Mesenchymal stem cell (in vitro differentiated cells and primary cell): ENCODE results near the gene DFFB.
A peak's percentile ranks its signal among the peaks of the same experiment; 100 is the strongest.

ENCODE experiments used
- DNase-seq: peaks from one replicate; pipeline ENCODE4 v3.0.0-alpha.2; 2013
- H2AFZ ChIP-seq: one replicate; pipeline ENCODE4 v1.6.1; 2013; ENCODE audit warnings: low read depth, mild to moderate bottlenecking, control low read depth, inconsistent platforms, low read length, moderate library complexity
- H2AK5ac ChIP-seq: 2 replicates; pipeline ENCODE4 v1.6.1; 2013; ENCODE audit warnings: low read length, moderate library complexity, mild to moderate bottlenecking, inconsistent platforms; ENCODE audit not compliant: severe bottlenecking
- H2BK120ac ChIP-seq: one replicate; pipeline ENCODE4 v1.6.1; 2013; ENCODE audit warnings: low read depth, mild to moderate bottlenecking, inconsistent platforms, low read length, moderate library complexity
- H2BK12ac ChIP-seq, 2 experiments: one replicate each; pipeline ENCODE4 v1.6.1; 2013; ENCODE audit warnings: inconsistent platforms in 2 of 2, low read length in 2 of 2, mild to moderate bottlenecking in 2 of 2, moderate library complexity in 2 of 2, control low read depth in 1 of 2
- H2BK15ac ChIP-seq: one replicate; pipeline ENCODE4 v1.6.1; 2013; ENCODE audit warnings: mild to moderate bottlenecking, low read depth, inconsistent platforms; ENCODE audit not compliant: poor library complexity, severe bottlenecking
- H2BK5ac ChIP-seq: 2 replicates; pipeline ENCODE4 v1.6.1; 2013; ENCODE audit warnings: low read depth, mild to moderate bottlenecking, low read length, control low read depth, inconsistent platforms; ENCODE audit not compliant: poor library complexity, severe bottlenecking
- H3K14ac ChIP-seq, 2 experiments: one replicate each; pipeline ENCODE4 v1.6.1; 2013; ENCODE audit warnings: inconsistent platforms in 2 of 2, low read length in 2 of 2, control low read depth in 1 of 2, mild to moderate bottlenecking in 1 of 2, moderate library complexity in 1 of 2
- H3K18ac ChIP-seq, 2 experiments: one replicate each; pipeline ENCODE4 v1.6.1; 2013; ENCODE audit warnings: inconsistent platforms in 2 of 2, low read length in 2 of 2, control low read depth in 1 of 2, low read depth in 1 of 2, mild to moderate bottlenecking in 1 of 2
- H3K23ac ChIP-seq, 2 experiments: one replicate each; pipeline ENCODE4 v1.6.1; 2013; ENCODE audit warnings: inconsistent platforms in 2 of 2, low read length in 2 of 2, mild to moderate bottlenecking in 2 of 2, moderate library complexity in 2 of 2, control low read depth in 1 of 2
- H3K27ac ChIP-seq: 2 replicates; pipeline ENCODE4 v1.5.1; 2013; ENCODE audit warnings: mild to moderate bottlenecking, moderate library complexity, low read length, control low read depth, inconsistent platforms; ENCODE audit not compliant: poor library complexity, severe bottlenecking
- H3K27me3 ChIP-seq, 2 experiments: 2 replicates each; pipeline versions ENCODE4 v1.6.1 to v1.7.0; 2013; ENCODE audit warnings: low read length in 2 of 2, mild to moderate bottlenecking in 2 of 2, moderate library complexity in 2 of 2, control low read depth in 1 of 2, inconsistent platforms in 1 of 2; ENCODE audit not compliant: control insufficient read depth in 1 of 2, insufficient read depth in 1 of 2
- H3K36me3 ChIP-seq, 2 experiments: 2 replicates each; pipeline versions ENCODE4 v1.6.1 to v1.7.0; 2013; ENCODE audit warnings: low read length in 2 of 2, control low read depth in 1 of 2, inconsistent platforms in 1 of 2, low read depth in 1 of 2, mild to moderate bottlenecking in 1 of 2; ENCODE audit not compliant: insufficient read depth in 2 of 2, control insufficient read depth in 1 of 2
- H3K4ac ChIP-seq, 2 experiments: one replicate each; pipeline ENCODE4 v1.6.1; 2013; ENCODE audit warnings: inconsistent platforms in 2 of 2, low read length in 2 of 2, mild to moderate bottlenecking in 2 of 2, moderate library complexity in 2 of 2, control low read depth in 1 of 2, low read depth in 1 of 2
- H3K4me1 ChIP-seq: 2 replicates; pipeline ENCODE4 v1.6.1; 2013; ENCODE audit warnings: low read depth, low read length, control low read depth; ENCODE audit not compliant: control insufficient read depth, insufficient read depth
- H3K4me2 ChIP-seq: 2 replicates; pipeline ENCODE4 v1.6.1; 2013; ENCODE audit warnings: low read length, mild to moderate bottlenecking, inconsistent platforms; ENCODE audit not compliant: poor library complexity, severe bottlenecking
- H3K4me3 ChIP-seq, 2 experiments: 2 replicates each; pipeline versions ENCODE4 v1.5.1 to v1.7.0; 2013; ENCODE audit warnings: low read length in 2 of 2, mild to moderate bottlenecking in 2 of 2, control low read depth in 1 of 2, low read depth in 1 of 2; ENCODE audit not compliant: insufficient read depth in 1 of 2
- H3K79me1 ChIP-seq: replicated peaks from 2 replicates; pipeline ENCODE4 v1.6.1; 2013; ENCODE audit warnings: mild to moderate bottlenecking, control low read depth, low read length, inconsistent platforms; ENCODE audit not compliant: poor library complexity, severe bottlenecking
- H3K9ac ChIP-seq: 2 replicates; pipeline ENCODE4 v1.7.0; 2013; ENCODE audit warnings: mild to moderate bottlenecking, low read length, moderate library complexity
- H3K9me3 ChIP-seq: 2 replicates; pipeline ENCODE4 v1.7.0; 2013; ENCODE audit warnings: mild to moderate bottlenecking, low read length; ENCODE audit not compliant: control insufficient read depth
- H4K8ac ChIP-seq: one replicate; pipeline ENCODE4 v1.6.1; 2013; ENCODE audit warnings: inconsistent platforms, mild to moderate bottlenecking, low read length, moderate library complexity
- H4K91ac ChIP-seq: one replicate; pipeline ENCODE4 v1.6.1; 2013; ENCODE audit warnings: mild to moderate bottlenecking, low read length, inconsistent platforms
- WGBS: methylation state at CpG from one replicate; pipeline ENCODE4 v1.1.7; 2013; ENCODE audit warnings: mixed read lengths; 5-methylcytosine and 5-hydroxymethylcytosine counted together

Gene DFFB

GRCh38 chr1:3822421-3822820, 34.9 kb upstream of the DFFB start:
- DNase-seq: no peak
- H3K9ac ChIP-seq: no peak overlapping the region
- no peak overlapping the region for H4K8ac ChIP-seq
- H2BK12ac ChIP-seq: no peak overlapping the region
- H3K9me3 ChIP-seq: no peaks in the 10 kb centered on the region
- H2AK5ac ChIP-seq: no peak overlapping the region
- no peaks in the 10 kb centered on the region for H3K27me3 ChIP-seq
- no peak overlapping the region for H2BK5ac ChIP-seq
- H3K14ac ChIP-seq: no peak overlapping the region
- 92% methylated on average over 16 of the region's 16 CpGs for WGBS
- H2BK15ac ChIP-seq: no peak overlapping the region
- H4K91ac ChIP-seq: no peak overlapping the region
- H2AFZ ChIP-seq: no peak overlapping the region
- H3K4me3 ChIP-seq: no peak overlapping the region
- H3K27ac ChIP-seq: no peak overlapping the region
- H3K79me1 ChIP-seq: peaks cover 1% of the 10 kb centered on the region
- H3K4ac ChIP-seq: no peak overlapping the region
- H3K4me2 ChIP-seq: no peak overlapping the region
- H2BK120ac ChIP-seq: no peak overlapping the region
- H3K23ac ChIP-seq: no peak overlapping the region
- peaks cover 75 to 89% of the 10 kb centered on the region in 2 experiments for H3K36me3 ChIP-seq
- peaks cover 15% of the 10 kb centered on the region for H3K4me1 ChIP-seq
- H3K18ac ChIP-seq: no peak overlapping the region

DNA sequence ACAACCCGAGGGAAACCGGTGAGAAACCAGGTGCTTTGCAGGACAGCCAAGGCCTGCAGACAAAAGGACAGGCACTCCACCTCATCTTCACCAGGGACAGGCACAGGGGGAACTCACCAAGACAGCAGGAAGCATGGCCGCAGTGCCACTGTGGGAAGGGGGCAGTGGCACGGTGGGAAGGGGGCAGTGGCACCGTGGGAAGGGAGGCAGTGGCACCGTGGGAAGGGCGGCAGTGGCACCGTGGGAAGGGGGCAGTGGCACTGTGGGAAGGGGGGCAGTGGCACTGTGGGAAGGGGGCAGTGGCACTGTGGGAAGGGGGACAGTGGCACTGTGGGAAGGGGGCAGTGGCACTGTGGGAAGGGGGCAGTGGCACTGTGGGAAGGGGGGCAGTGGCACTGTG, 32.6 kb upstream of the DFFB start:
- no peak overlapping the region for H4K91ac ChIP-seq
- peaks cover 20% of the 10 kb centered on the region for H3K4me1 ChIP-seq
- H3K14ac ChIP-seq: no peak overlapping the region
- H3K4me3 ChIP-seq: no peak overlapping the region
- no peak overlapping the region for H3K27ac ChIP-seq
- no peak overlapping the region for H2BK12ac ChIP-seq
- H3K79me1 ChIP-seq: no peaks in the 10 kb centered on the region
- H3K18ac ChIP-seq: no peak overlapping the region
- peaks cover 77 to 94% of the 10 kb centered on the region in 2 experiments for H3K36me3 ChIP-seq
- no peak overlapping the region for H3K9ac ChIP-seq
- H3K23ac ChIP-seq: no peak overlapping the region
- H2BK5ac ChIP-seq: no peak overlapping the region
- H3K9me3 ChIP-seq: no peaks in the 10 kb centered on the region
- H2BK120ac ChIP-seq: no peak overlapping the region
- no peaks in the 10 kb centered on the region for H3K27me3 ChIP-seq
- no peak overlapping the region for H3K4me2 ChIP-seq
- no peak overlapping the region for H4K8ac ChIP-seq
- no peak overlapping the region for H2AK5ac ChIP-seq
- 92% methylated on average over 8 of the region's 8 CpGs for WGBS
- H3K4ac ChIP-seq: no peak overlapping the region
- H2AFZ ChIP-seq: no peak overlapping the region
- no peak for DNase-seq
- H2BK15ac ChIP-seq: no peak overlapping the region

- H2BK12ac ChIP-seq: no peak overlapping the region
- peaks cover 78 to 94% of the 10 kb centered on the region in 2 experiments for H3K36me3 ChIP-seq
- no peak overlapping the region for H3K27ac ChIP-seq
- no peak overlapping the region for H3K4ac ChIP-seq
- H3K9me3 ChIP-seq: no peaks in the 10 kb centered on the region
- H2AK5ac ChIP-seq: no peak overlapping the region
- no peak overlapping the region for H2AFZ ChIP-seq
- H3K4me1 ChIP-seq: peaks cover 17% of the 10 kb centered on the region
- no peak overlapping the region for H3K9ac ChIP-seq
- H3K14ac ChIP-seq: no peak overlapping the region
- H4K8ac ChIP-seq: no peak overlapping the region
- no peak overlapping the region for H4K91ac ChIP-seq
- no peak overlapping the region for H2BK120ac ChIP-seq
- no peak overlapping the region for H3K18ac ChIP-seq
- no peak for DNase-seq
- no peak overlapping the region for H2BK5ac ChIP-seq
- H2BK15ac ChIP-seq: no peak overlapping the region
- H3K23ac ChIP-seq: no peak overlapping the region
- H3K4me2 ChIP-seq: no peak overlapping the region
- no peaks in the 10 kb centered on the region for H3K79me1 ChIP-seq
- 96% methylated on average over 15 of the region's 15 CpGs for WGBS
- no peak overlapping the region for H3K4me3 ChIP-seq
- no peaks in the 10 kb centered on the region for H3K27me3 ChIP-seq
These were observed 31.9 kb upstream of the DFFB start for GRCh38 chr1:3825356-3825755.

DNA sequence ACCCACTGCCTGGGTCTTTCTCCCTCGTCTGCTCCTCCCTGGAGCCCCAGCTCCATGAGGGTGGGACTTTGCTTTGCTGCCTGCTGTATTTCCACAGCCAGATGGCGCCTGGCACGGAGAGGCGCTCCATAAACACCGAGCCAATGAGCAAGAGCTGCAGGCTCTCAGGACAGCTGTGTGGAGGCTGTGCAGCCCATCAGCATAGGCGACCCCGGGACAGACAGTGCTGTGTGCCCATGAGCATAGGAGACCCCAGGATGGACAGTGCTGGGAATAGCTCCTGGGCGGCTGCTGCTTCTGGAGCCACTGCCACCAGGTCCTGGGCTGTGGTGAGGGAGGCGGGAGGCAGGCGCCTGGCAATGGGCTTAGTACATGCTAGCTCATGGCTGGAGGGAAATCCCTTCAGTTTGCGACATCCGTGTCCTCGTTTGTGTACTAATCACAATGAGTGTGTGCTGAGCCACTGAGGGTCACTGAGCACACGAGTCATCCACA, 29.4 kb upstream of the DFFB start:
- Histone ChIP-seq H3K14ac (no peak overlapping the region), H2AK5ac (no peak overlapping the region), H3K9ac (no peak overlapping the region), H3K27ac (no peak overlapping the region), H3K4ac (no peak overlapping the region), H4K8ac (no peak overlapping the region), H3K23ac (no peak overlapping the region), H3K9me3 (no peaks in the 10 kb centered on the region), H3K4me3 (no peak overlapping the region), H4K91ac (no peak overlapping the region), H3K4me1 (peaks cover 6% of the 10 kb centered on the region), H2AFZ (no peak overlapping the region), H2BK120ac (no peak overlapping the region), H2BK5ac (no peak overlapping the region), H2BK15ac (no peak overlapping the region), H3K27me3 (no peaks in the 10 kb centered on the region), H3K4me2 (no peak overlapping the region), H3K36me3 (peaks cover 69 to 90% of the 10 kb centered on the region in 2 experiments), H3K18ac (no peak overlapping the region), H2BK12ac (no peak overlapping the region), H3K79me1 (no peaks in the 10 kb centered on the region)
- 90% methylated on average over 14 of the region's 14 CpGs for WGBS
- peak; percentile 11 for DNase-seq
